Right atrium auricular region (tissue), 2 donors: Measurements from ENCODE around the gene PAX1. TPM values are rescaled to one million over a fixed set of nuclear protein-coding genes. Genes with fewer than 3 reads are reported as not detected.

Source experiments
- DNase-seq: peaks from one replicate; pipeline ENCODE4 v3.0.0-alpha.2; 2019; ENCODE audit warnings: low spot score
- H3K27ac ChIP-seq, 2 donors: fragments of 200-600 bp; sonication (generic); 1 replicate in 1 of 2; 2 replicates in 1 of 2; pipeline ENCODE4 v1.5.1; 2016 to 2019
- H3K27me3 ChIP-seq, 2 donors: fragments of 200-600 bp; sonication (generic); one replicate each; pipeline versions ENCODE4 v1.5.1 to v1.6.0; 2017 to 2019
- H3K36me3 ChIP-seq: fragments of 200-600 bp; sonication (generic); one replicate; pipeline ENCODE4 v1.5.1; 2016
- H3K4me1 ChIP-seq, 2 donors: fragments of 200-600 bp; sonication (generic); one replicate each; pipeline versions ENCODE4 v1.5.1 to v1.6.0; 2017 to 2019
- H3K4me3 ChIP-seq, 2 donors: fragments of 200-600 bp; sonication (generic); 1 replicate in 1 of 2; 2 replicates in 1 of 2; pipeline ENCODE4 v1.5.1; 2017 to 2019; ENCODE audit warnings: mild to moderate bottlenecking in 1 of 2, moderate library complexity in 1 of 2
- H3K9me3 ChIP-seq, 2 donors: fragments of 200-600 bp; sonication (generic); one replicate each; pipeline ENCODE4 v1.5.1; 2019
- CTCF ChIP-seq, 2 donors: fragments of 200-600 bp; sonication (generic); IDR thresholded peaks; one replicate each; pipeline ENCODE4 v1.5.1; 2019; ENCODE audit warnings: antibody characterized with exemption in 2 of 2
- total RNA-seq, 2 donors: library from RNA; depleted of rRNA; stranded (reverse); fragments of >200 nt; gene quantifications; one replicate each; pipeline ENCODE4 v1.1.0, GENCODE V29; 2016

Gene PAX1
- total RNA-seq, 2 donors from 2014 or later, result not detected

GRCh38 chr20:21670126-21670525, 35.3 kb upstream of the PAX1 start:
- Histone ChIP-seq H3K36me3 (no peaks in the 10 kb centered on the region), H3K4me3 (no peak overlapping the region), H3K27me3 (no peaks in the 10 kb centered on the region), H3K4me1 (no peaks in the 10 kb centered on the region), H3K9me3 (no peaks in the 10 kb centered on the region), H3K27ac (no peak overlapping the region)
- no peak for DNase-seq
- no peak for TF ChIP-seq CTCF (IDR thresholded peaks at IDR 0.05)

DNA sequence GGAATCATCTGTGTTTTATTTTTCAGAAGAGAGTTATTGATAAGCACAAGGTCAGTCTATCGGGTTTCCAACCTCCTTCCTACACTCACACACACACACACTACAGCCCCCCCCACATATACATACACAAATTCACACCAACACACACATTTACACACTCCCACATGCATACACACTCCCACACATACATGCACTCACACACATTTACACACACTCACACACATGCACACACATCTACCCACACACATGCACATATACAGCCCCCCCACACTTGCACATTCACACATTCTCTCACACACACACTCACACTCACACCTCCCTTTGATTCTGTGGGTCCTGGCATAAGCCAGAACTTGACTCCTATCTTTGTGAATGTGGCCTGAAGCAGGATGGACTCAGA, 34.5 kb upstream of the PAX1 start:
- no peaks in the 10 kb centered on the region for H3K36me3 ChIP-seq
- TF ChIP-seq CTCF (IDR thresholded peaks at IDR 0.05), result no peak
- H3K4me3 ChIP-seq, result no peak overlapping the region
- no peak overlapping the region for H3K27ac ChIP-seq
- H3K27me3 ChIP-seq, result no peaks in the 10 kb centered on the region
- H3K4me1 ChIP-seq, result no peaks in the 10 kb centered on the region
- DNase-seq, result no peak
- H3K9me3 ChIP-seq, result no peaks in the 10 kb centered on the region

- TF ChIP-seq CTCF (IDR thresholded peaks at IDR 0.05), result no peak
- no peak for DNase-seq
Observed at GRCh38 chr20:21677261-21677660, 28.2 kb upstream of the PAX1 start.

DNA sequence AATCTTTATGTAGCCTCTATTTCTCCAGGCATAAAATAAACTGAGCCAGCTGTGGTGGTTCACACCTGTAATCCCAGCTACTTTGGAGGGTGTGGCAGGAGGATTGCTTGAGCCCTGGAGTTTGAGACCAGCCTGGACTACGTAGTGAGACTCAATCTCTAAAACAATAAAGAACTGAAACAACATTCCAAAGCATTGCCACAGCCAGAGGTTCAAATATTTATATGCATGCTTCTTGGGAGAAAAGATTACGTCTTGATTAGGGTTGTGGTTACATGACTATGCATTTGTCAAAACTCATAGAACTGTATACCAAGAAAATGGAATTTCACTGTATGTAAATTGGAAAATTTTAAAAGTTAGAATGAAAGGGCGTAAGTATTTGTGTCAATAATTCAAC, 27.7 kb upstream of the PAX1 start:
- Histone ChIP-seq H3K27ac (no peak overlapping the region), H3K9me3 (no peaks in the 10 kb centered on the region), H3K36me3 (no peaks in the 10 kb centered on the region), H3K4me3 (no peak overlapping the region), H3K4me1 (peaks cover 0 to 7% of the 10 kb centered on the region in 2 donors), H3K27me3 (no peaks in the 10 kb centered on the region)
- no peak for DNase-seq
- TF ChIP-seq CTCF (IDR thresholded peaks at IDR 0.05), result no peak

More at GRCh38 chr20:21677261-21677660, 28.2 kb upstream of the PAX1 start:
- Histone ChIP-seq H3K27ac (no peak overlapping the region), H3K27me3 (no peaks in the 10 kb centered on the region), H3K4me3 (no peak overlapping the region), H3K36me3 (no peaks in the 10 kb centered on the region), H3K9me3 (no peaks in the 10 kb centered on the region), H3K4me1 (peaks cover 0 to 7% of the 10 kb centered on the region in 2 donors)

- Histone ChIP-seq H3K27ac (no peak overlapping the region), H3K36me3 (no peaks in the 10 kb centered on the region), H3K27me3 (no peaks in the 10 kb centered on the region), H3K4me1 (peaks cover 0 to 7% of the 10 kb centered on the region in 2 donors), H3K4me3 (no peak overlapping the region), H3K9me3 (no peaks in the 10 kb centered on the region)
- no peak for TF ChIP-seq CTCF (IDR thresholded peaks at IDR 0.05)
- DNase-seq, result no peak
Observed at GRCh38 chr20:21681234-21681921, 24.1 kb upstream of the PAX1 start.

DNA sequence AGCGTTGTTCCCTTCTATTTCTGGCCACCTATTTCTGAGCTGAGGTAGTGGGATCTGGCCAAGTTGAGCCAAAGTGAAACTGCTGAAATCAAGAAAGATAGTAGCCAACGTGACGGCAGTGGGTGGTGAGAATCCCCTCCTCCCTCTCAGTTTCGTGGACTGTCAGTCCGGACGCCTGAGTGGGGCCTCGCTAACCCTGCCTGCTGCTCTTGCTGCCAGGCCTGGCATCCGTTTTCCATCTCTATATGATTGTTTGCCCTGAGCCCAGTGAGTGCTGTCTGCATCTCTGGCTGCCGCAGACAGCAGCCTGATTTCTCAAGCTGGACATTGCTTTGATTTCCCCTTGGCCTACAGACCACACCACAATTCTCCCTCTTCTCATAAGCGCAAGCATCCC, 23.5 kb upstream of the PAX1 start:
- no peak overlapping the region for H3K4me3 ChIP-seq
- no peaks in the 10 kb centered on the region for H3K27me3 ChIP-seq
- no peak for TF ChIP-seq CTCF (IDR thresholded peaks at IDR 0.05)
- H3K36me3 ChIP-seq, result no peaks in the 10 kb centered on the region
- DNase-seq, result no peak
- H3K4me1 ChIP-seq, result peaks cover 0 to 7% of the 10 kb centered on the region in 2 donors
- H3K27ac ChIP-seq, result no peak overlapping the region
- no peaks in the 10 kb centered on the region for H3K9me3 ChIP-seq
